Peyer's patch (tissue), 4 donors: ENCODE measurements around the gene LARP1B. TPM values are rescaled to one million over a fixed set of nuclear protein-coding genes. Genes with fewer than 3 reads are reported as not detected.

Source experiments
- DNase-seq, 3 donors: peaks; one replicate each; pipeline ENCODE4 v3.0.0-alpha.2; 2017 to 2019
- H3K27ac ChIP-seq, 4 donors: fragments of 200-600 bp; sonication (generic); one replicate each; pipeline ENCODE4 v1.5.1; 2016 to 2019
- H3K27me3 ChIP-seq, 2 donors: fragments of 200-600 bp; sonication (generic); one replicate each; pipeline ENCODE4 v1.5.1; 2019
- H3K36me3 ChIP-seq, 3 donors: fragments of 200-600 bp; sonication (generic); one replicate each; pipeline ENCODE4 v1.5.1; 2016 to 2019
- H3K4me1 ChIP-seq, 4 donors: fragments of 200-600 bp; sonication (generic); one replicate each; pipeline ENCODE4 v1.5.1; 2016 to 2019
- H3K4me3 ChIP-seq, 4 donors: fragments of 200-600 bp; sonication (generic); 1 replicate in 3 of 4; 2 replicates in 1 of 4; pipeline ENCODE4 v1.5.1; 2016 to 2019; ENCODE audit warnings: mild to moderate bottlenecking in 1 of 4
- H3K9me3 ChIP-seq, 4 donors: fragments of 200-600 bp; sonication (generic); one replicate each; pipeline ENCODE4 v1.5.1; 2016 to 2019; ENCODE audit warnings: mild to moderate bottlenecking in 1 of 4
- CTCF ChIP-seq, 6 experiments: fragments of 450-650 bp in 4 of 6; fragments of 200-600 bp in 2 of 6; sonication (generic) in 1 of 6; IDR thresholded peaks; one replicate each; pipeline ENCODE4 v1.5.1; 2017 to 2019; ENCODE audit warnings: antibody characterized with exemption in 6 of 6, mild to moderate bottlenecking in 3 of 6, moderate library complexity in 1 of 6
- POLR2A ChIP-seq, 2 donors: fragments of 450-650 bp; IDR thresholded peaks; one replicate each; pipeline ENCODE4 v1.5.1; 2017; ENCODE audit warnings: antibody characterized with exemption in 2 of 2, mild to moderate bottlenecking in 2 of 2, moderate library complexity in 2 of 2
- total RNA-seq, 4 donors: library from RNA; depleted of rRNA; stranded (reverse); fragments of >200 nt; gene quantifications; one replicate each; pipeline ENCODE4 v1.1.0, GENCODE V29; 2016

Gene LARP1B
- total RNA-seq, 4 donors from 2014 or later, result 36.3 to 61.9 (median 49.2) TPM

GRCh38 chr4:128134925-128135324 is 73.8 kb downstream of the LARP1B start:
- Histone ChIP-seq H3K9me3 (no peaks in the 10 kb centered on the region), H3K4me1 (no peaks in the 10 kb centered on the region), H3K36me3 (no peaks in the 10 kb centered on the region), H3K27ac (no peak overlapping the region), H3K27me3 (no peaks in the 10 kb centered on the region), H3K4me3 (no peak overlapping the region)
- DNase-seq, result no peak
- no peak for TF ChIP-seq POLR2A (IDR thresholded peaks at IDR 0.05)
- TF ChIP-seq CTCF (IDR thresholded peaks at IDR 0.05), result no peak

DNA sequence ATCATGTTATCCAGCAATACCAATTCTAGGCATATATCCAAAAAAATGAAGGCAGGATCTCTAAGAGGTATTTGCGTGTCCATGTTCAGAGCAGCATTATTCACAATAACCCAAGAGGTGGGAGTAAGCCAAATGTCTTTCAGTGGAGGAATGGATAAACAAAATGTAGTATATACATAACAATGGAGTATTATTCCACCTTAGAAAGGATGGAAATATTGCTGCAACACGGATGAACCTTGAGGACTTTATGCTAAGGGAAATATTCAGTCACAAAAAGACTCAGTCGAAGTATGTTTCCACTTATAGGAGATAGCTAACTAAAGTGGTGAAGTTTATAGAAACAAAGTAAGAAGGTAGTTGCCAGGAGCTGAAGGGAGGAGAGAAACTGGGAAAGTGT is 74.3 kb downstream of the LARP1B start:
- no peaks in the 10 kb centered on the region for H3K4me1 ChIP-seq
- no peak overlapping the region for H3K27ac ChIP-seq
- no peak overlapping the region for H3K4me3 ChIP-seq
- no peak for DNase-seq
- TF ChIP-seq CTCF (IDR thresholded peaks at IDR 0.05) (no peak), POLR2A (IDR thresholded peaks at IDR 0.05) (no peak)
- no peaks in the 10 kb centered on the region for H3K9me3 ChIP-seq
- H3K36me3 ChIP-seq, result no peaks in the 10 kb centered on the region
- H3K27me3 ChIP-seq, result no peaks in the 10 kb centered on the region

- peaks cover 0 to 7% (median 0%) of the 10 kb centered on the region in 3 donors for H3K36me3 ChIP-seq
- H3K4me3 ChIP-seq, result no peak overlapping the region
- peaks cover 0 to 5% (median 2%) of the 10 kb centered on the region in 4 donors for H3K9me3 ChIP-seq
- no peaks in the 10 kb centered on the region for H3K27me3 ChIP-seq
- no peak for DNase-seq
- no peaks in the 10 kb centered on the region for H3K4me1 ChIP-seq
- H3K27ac ChIP-seq, result no peak overlapping the region
- TF ChIP-seq CTCF (IDR thresholded peaks at IDR 0.05), result no peak
- no peak for TF ChIP-seq POLR2A (IDR thresholded peaks at IDR 0.05)
Observed at GRCh38 chr4:128141866-128142265, 80.8 kb downstream of the LARP1B start.

DNA sequence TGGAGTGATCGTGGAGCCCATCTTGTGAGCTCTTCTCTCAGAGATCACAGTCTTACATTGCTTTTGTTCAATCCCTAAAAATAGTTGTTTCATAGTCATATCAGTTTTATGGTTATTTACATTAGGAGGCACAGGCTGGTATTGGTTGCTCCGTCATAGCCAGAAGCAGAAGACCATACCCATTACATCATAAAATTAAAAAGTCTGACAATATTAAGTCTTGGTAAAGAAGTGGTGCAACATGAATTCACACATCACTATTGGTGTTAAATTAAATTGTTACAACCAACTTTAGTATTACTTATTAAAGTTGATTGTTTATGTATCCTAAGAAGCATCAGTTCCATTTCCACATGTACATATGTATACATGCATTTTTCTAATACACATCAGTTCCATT is 84.6 kb downstream of the LARP1B start:
- TF ChIP-seq CTCF (IDR thresholded peaks at IDR 0.05), result no peak
- no peak for TF ChIP-seq POLR2A (IDR thresholded peaks at IDR 0.05)
- DNase-seq, result no peak
- no peak overlapping the region for H3K27ac ChIP-seq
- H3K27me3 ChIP-seq, result no peaks in the 10 kb centered on the region
- no peaks in the 10 kb centered on the region for H3K4me1 ChIP-seq
- H3K9me3 ChIP-seq, result peaks cover 0 to 5% (median 2%) of the 10 kb centered on the region in 4 donors
- H3K4me3 ChIP-seq, result no peak overlapping the region
- peaks cover 0 to 7% (median 0%) of the 10 kb centered on the region in 3 donors for H3K36me3 ChIP-seq

- H3K4me1 ChIP-seq, result no peaks in the 10 kb centered on the region
- TF ChIP-seq CTCF (IDR thresholded peaks at IDR 0.05) (no peak), POLR2A (IDR thresholded peaks at IDR 0.05) (no peak)
- H3K27me3 ChIP-seq, result no peaks in the 10 kb centered on the region
- no peak overlapping the region for H3K4me3 ChIP-seq
- H3K9me3 ChIP-seq, result no peaks in the 10 kb centered on the region
- H3K27ac ChIP-seq, result no peak overlapping the region
- DNase-seq, result no peak
- peaks cover 0 to 15% (median 0%) of the 10 kb centered on the region in 3 donors for H3K36me3 ChIP-seq
Observed at GRCh38 chr4:128153800-128154199, 92.7 kb downstream of the LARP1B start.
